Suprapubic skin (tissue), 4 donors: ENCODE data around the gene TRIM71. TPM values are rescaled to one million over a fixed set of nuclear protein-coding genes. Genes with fewer than 3 reads are reported as not detected.
"Not testable (repeated sequence)": the region's sequence is repeated elsewhere in the genome, so short reads cannot be mapped to it uniquely, and the experiment has no call there.

Source experiments
- DNase-seq, 2 donors: peaks; one replicate each; pipeline ENCODE4 v3.0.0-alpha.2; 2019; ENCODE audit warnings: low spot score in 2 of 2
- H3K27ac ChIP-seq: fragments of 200-600 bp; sonication (generic); one replicate; pipeline ENCODE4 v1.5.1; 2019
- H3K27me3 ChIP-seq: fragments of 200-600 bp; sonication (generic); one replicate; pipeline ENCODE4 v1.5.1; 2019
- H3K36me3 ChIP-seq: fragments of 200-600 bp; sonication (generic); one replicate; pipeline ENCODE4 v1.5.1; 2019
- H3K4me1 ChIP-seq: fragments of 200-600 bp; sonication (generic); one replicate; pipeline ENCODE4 v1.5.1; 2019
- H3K4me3 ChIP-seq: fragments of 200-600 bp; sonication (generic); one replicate; pipeline ENCODE4 v1.5.1; 2019; ENCODE audit warnings: mild to moderate bottlenecking
- H3K9me3 ChIP-seq: fragments of 200-600 bp; sonication (generic); one replicate; pipeline ENCODE4 v1.5.1; 2019
- CTCF ChIP-seq, 2 donors: fragments of 200-600 bp in 1 of 2; fragments of 450-650 bp in 1 of 2; sonication (generic) in 1 of 2; IDR thresholded peaks; one replicate each; pipeline ENCODE4 v1.5.1; 2016 to 2019; ENCODE audit warnings: antibody characterized with exemption in 2 of 2, mild to moderate bottlenecking in 1 of 2, moderate library complexity in 1 of 2
- EP300 ChIP-seq: sonication (generic); formaldehyde crosslinking; IDR thresholded peaks from one replicate; pipeline ENCODE4 v1.6.1; 2017; ENCODE audit warnings: antibody characterized with exemption
- POLR2A ChIP-seq, 2 donors: fragments of 450-650 bp; IDR thresholded peaks; one replicate each; pipeline ENCODE4 v1.6.1; 2017; ENCODE audit warnings: antibody characterized with exemption in 2 of 2, mild to moderate bottlenecking in 2 of 2, moderate library complexity in 2 of 2
- POLR2AphosphoS5 ChIP-seq, 3 donors: sonication (generic); formaldehyde crosslinking; IDR thresholded peaks; one replicate each; pipeline ENCODE4 v1.6.1; 2017; ENCODE audit warnings: antibody characterized with exemption in 3 of 3
- WGBS: methylation state at CpG from one replicate; pipeline ENCODE4 v1.1.5; 2018; 5-methylcytosine and 5-hydroxymethylcytosine counted together
- total RNA-seq, 4 donors: library from RNA; depleted of rRNA; stranded (reverse); fragments of >200 nt; gene quantifications; one replicate each; pipeline ENCODE4 v1.1.0, GENCODE V29; 2016

The TRIM71 gene
- total RNA-seq, 4 donors from 2014 or later: not detected

- TF ChIP-seq POLR2A (IDR thresholded peaks at IDR 0.05) (no peak), POLR2AphosphoS5 (IDR thresholded peaks at IDR 0.05) (no peak), CTCF (IDR thresholded peaks at IDR 0.05) (no peak), EP300 (no peak)
- Histone ChIP-seq H3K27ac (no peak overlapping the region), H3K4me1 (no peaks in the 10 kb centered on the region), H3K9me3 (no peaks in the 10 kb centered on the region), H3K4me3 (no peak overlapping the region), H3K27me3 (no peaks in the 10 kb centered on the region), H3K36me3 (no peaks in the 10 kb centered on the region)
- DNase-seq: no peak
- WGBS: 83% methylated on average over 2 of the region's 2 CpGs
Observed at GRCh38 chr3:32919920-32920319, 102.1 kb downstream of the TRIM71 start.

- Histone ChIP-seq H3K27me3 (no peaks in the 10 kb centered on the region), H3K36me3 (no peaks in the 10 kb centered on the region), H3K4me1 (no peaks in the 10 kb centered on the region), H3K4me3 (no peak overlapping the region), H3K27ac (no peak overlapping the region), H3K9me3 (no peaks in the 10 kb centered on the region)
- no peak for DNase-seq
- 91% methylated on average over 7 of the region's 7 CpGs for WGBS
- TF ChIP-seq EP300: no peak
- no peak for TF ChIP-seq POLR2AphosphoS5 (IDR thresholded peaks at IDR 0.05)
- TF ChIP-seq CTCF (IDR thresholded peaks at IDR 0.05): no peak
- no peak for TF ChIP-seq POLR2A (IDR thresholded peaks at IDR 0.05)
Observed at GRCh38 chr3:32922078-32922477, 104.3 kb downstream of the TRIM71 start.

GRCh38 chr3:32930161-32930560 is 112.4 kb downstream of the TRIM71 start:
- TF ChIP-seq POLR2A (IDR thresholded peaks at IDR 0.05): no peak
- no peak for TF ChIP-seq EP300
- no peak for TF ChIP-seq CTCF (IDR thresholded peaks at IDR 0.05)
- no peak for TF ChIP-seq POLR2AphosphoS5 (IDR thresholded peaks at IDR 0.05)
- 94% methylated on average over 3 of the region's 3 CpGs for WGBS
- no peaks in the 10 kb centered on the region for H3K4me1 ChIP-seq

GRCh38 chr3:32931273-32931672 is 113.5 kb downstream of the TRIM71 start:
- DNase-seq, H3K27me3 ChIP-seq, H3K9me3 ChIP-seq, H3K4me1 ChIP-seq, H3K4me3 ChIP-seq, H3K36me3 ChIP-seq, H3K27ac ChIP-seq: not testable (repeated sequence)
- 81% methylated on average over 2 of the region's 2 CpGs for WGBS

More at GRCh38 chr3:32930161-32930560, 112.4 kb downstream of the TRIM71 start:
- Histone ChIP-seq H3K9me3 (no peaks in the 10 kb centered on the region), H3K36me3 (no peaks in the 10 kb centered on the region), H3K4me3 (no peak overlapping the region), H3K27me3 (no peaks in the 10 kb centered on the region), H3K27ac (no peak overlapping the region)
- no peak for DNase-seq

GRCh38 chr3:32934150-32934742 is 116.4 kb downstream of the TRIM71 start:
- H3K27ac ChIP-seq: no peak overlapping the region
- no peak overlapping the region for H3K4me3 ChIP-seq
- DNase-seq: no peak
- no peaks in the 10 kb centered on the region for H3K27me3 ChIP-seq
- no peaks in the 10 kb centered on the region for H3K36me3 ChIP-seq
- TF ChIP-seq POLR2A (IDR thresholded peaks at IDR 0.05): no peak
- TF ChIP-seq CTCF (IDR thresholded peaks at IDR 0.05): peak; percentile 38 to 56
- H3K9me3 ChIP-seq: no peaks in the 10 kb centered on the region
- WGBS: 93% methylated on average over 5 of the region's 5 CpGs
- no peaks in the 10 kb centered on the region for H3K4me1 ChIP-seq

- Histone ChIP-seq H3K27me3 (no peaks in the 10 kb centered on the region), H3K36me3 (no peaks in the 10 kb centered on the region), H3K9me3 (no peaks in the 10 kb centered on the region), H3K4me3 (no peak overlapping the region), H3K4me1 (no peaks in the 10 kb centered on the region), H3K27ac (no peak overlapping the region)
- WGBS: 68% methylated on average over 2 of the region's 2 CpGs
- TF ChIP-seq CTCF (IDR thresholded peaks at IDR 0.05): no peak
- TF ChIP-seq POLR2AphosphoS5 (IDR thresholded peaks at IDR 0.05): no peak
- no peak for TF ChIP-seq POLR2A (IDR thresholded peaks at IDR 0.05)
- TF ChIP-seq EP300: no peak
- no peak for DNase-seq
Observed at GRCh38 chr3:32937331-32937730, 119.5 kb downstream of the TRIM71 start.

GRCh38 chr3:32939531-32940284 is 121.9 kb downstream of the TRIM71 start:
- 92% methylated on average over 9 of the region's 40 CpGs for WGBS
- not testable (repeated sequence) for H3K27me3 ChIP-seq, H3K27ac ChIP-seq, DNase-seq, H3K9me3 ChIP-seq, H3K4me3 ChIP-seq, H3K36me3 ChIP-seq, H3K4me1 ChIP-seq
